GM12878 (cell line): ENCODE results near the gene YWHAG. TPM values are rescaled to one million over a fixed set of nuclear protein-coding genes. Genes with fewer than 3 reads are reported as not detected.
A peak's percentile ranks its signal among the peaks of the same experiment; 100 is the strongest.

Experiments
- ATAC-seq: fragments of 200-7000 bp; cut with Tn5 transposase; 3 replicates; pipeline ENCODE4 v1.9.1; 2020; ENCODE audit warnings: mild to moderate bottlenecking, moderate library complexity
- BruUV-seq: library from RNA; stranded (reverse); fragments of 400-500 nt; replicated peaks from 2 replicates; lab custom pipeline; 2021; lab: Mats Ljungman, UMichigan
- CTCF ChIA-PET: fragments of 300-600 bp; sonication (Branson Sonifier 250); formaldehyde crosslinking; extraction: SDS; loops from one replicate; lab custom pipeline; 2021; ENCODE audit warnings: inconsistent platforms; lab: Yijun Ruan, JAX
- POLR2A ChIA-PET: fragments of 350-600 bp; formaldehyde crosslinking; extraction: SDS; loops from one replicate; lab custom pipeline; 2021; ENCODE audit warnings: inconsistent platforms; lab: Charles Lee
- RAD21 ChIA-PET: fragments of 300-600 bp; sonication (Branson Sonifier 250); formaldehyde crosslinking; loops from one replicate; lab custom pipeline; 2023; ENCODE audit warnings: antibody characterized with exemption; ENCODE audit not compliant: unreplicated experiment; lab: Charles Lee
- SMC1A ChIA-PET: fragments of 300-600 bp; sonication (Branson Sonifier 250); formaldehyde crosslinking; loops from one replicate; lab custom pipeline; 2023; ENCODE audit not compliant: unreplicated experiment, uncharacterized antibody; lab: Charles Lee
- DNase-seq: peaks from one replicate; pipeline ENCODE4 v3.0.0-alpha.2; 2011; ENCODE audit warnings: low read depth, low spot score
- FAIRE-seq: peaks from 3 replicates; lab custom pipeline; 2011; peaks lifted over from hg19 to GRCh38; lab: Jason Lieb, UNC
- H2AFZ ChIP-seq: 2 replicates; pipeline ENCODE4 v1.6.0; 2011; ENCODE audit warnings: low read depth, low read length, control low read depth; ENCODE audit not compliant: control insufficient read depth
- H3K27ac ChIP-seq: 2 replicates; pipeline ENCODE4 v1.5.1; 2011; ENCODE audit warnings: control low read depth; ENCODE audit not compliant: control insufficient read depth, insufficient read depth
- H3K27me3 ChIP-seq, 2 experiments: replicated peaks in 1 of 2; 2 replicates each; pipeline versions ENCODE4 v1.6.0 to v1.6.1; 2011; ENCODE audit warnings: low read length in 1 of 2; ENCODE audit not compliant: control insufficient read depth in 2 of 2, insufficient read depth in 2 of 2
- H3K36me3 ChIP-seq, 2 experiments: 2 replicates each; pipeline ENCODE4 v1.5.1; 2011; ENCODE audit warnings: low read length in 1 of 2; ENCODE audit not compliant: control insufficient read depth in 2 of 2, insufficient read depth in 2 of 2
- H3K4me1 ChIP-seq: 2 replicates; pipeline ENCODE4 v1.6.1; 2011; ENCODE audit warnings: mild to moderate bottlenecking, low read length, moderate library complexity, mixed read lengths; ENCODE audit not compliant: control insufficient read depth, insufficient read depth
- H3K4me2 ChIP-seq: 2 replicates; pipeline ENCODE4 v1.6.0; 2011; ENCODE audit warnings: control low read depth; ENCODE audit not compliant: control insufficient read depth, insufficient read depth
- H3K4me3 ChIP-seq: fragments of 200-600 bp; sonication (generic); 2 replicates; pipeline ENCODE4 v1.5.1; 2016
- H3K79me2 ChIP-seq: 2 replicates; pipeline ENCODE4 v1.6.0; 2011; ENCODE audit warnings: low read length; ENCODE audit not compliant: control insufficient read depth, insufficient read depth
- H3K9ac ChIP-seq: 2 replicates; pipeline ENCODE4 v1.8.0; 2011; ENCODE audit warnings: low read length, control low read depth, mixed read lengths; ENCODE audit not compliant: control insufficient read depth, insufficient read depth
- H3K9me3 ChIP-seq: replicated peaks from 3 replicates; pipeline ENCODE4 v1.5.1; 2011; ENCODE audit warnings: mild to moderate bottlenecking, low read length; ENCODE audit not compliant: control insufficient read depth, insufficient read depth
- H4K20me1 ChIP-seq: 2 replicates; pipeline ENCODE4 v1.6.0; 2011; ENCODE audit not compliant: control insufficient read depth, insufficient read depth
- BCLAF1 ChIP-seq: fragments of 450-650 bp; IDR thresholded peaks from 2 replicates; pipeline ENCODE4 v1.6.1; 2017; ENCODE audit warnings: antibody characterized with exemption, mild to moderate bottlenecking, moderate library complexity
- ESRRA ChIP-seq: IDR thresholded peaks from 2 replicates; pipeline ENCODE4 v1.6.1; 2012; ENCODE audit warnings: mild to moderate bottlenecking, low read length, improper control_type of control experiment
- IKZF1 ChIP-seq: fragments of 450-650 bp; conservative IDR thresholded peaks from 2 replicates; pipeline ENCODE4 v1.6.1; 2017; ENCODE audit warnings: antibody characterized with exemption, mild to moderate bottlenecking
- JUNB ChIP-seq: IDR thresholded peaks from 2 replicates; pipeline ENCODE4 v1.6.1; 2016; ENCODE audit warnings: antibody characterized with exemption, mild to moderate bottlenecking
- KLF5 ChIP-seq: fragments of 450-650 bp; IDR thresholded peaks from 2 replicates; pipeline ENCODE4 v1.6.1; 2014; ENCODE audit warnings: mild to moderate bottlenecking; ENCODE audit not compliant: partially characterized antibody
- MEF2A ChIP-seq: IDR thresholded peaks from 2 replicates; pipeline ENCODE4 v1.6.1; 2011; ENCODE audit warnings: low read depth, mild to moderate bottlenecking, low read length, moderate library complexity; ENCODE audit not compliant: insufficient read depth
- NFXL1 ChIP-seq: fragments of 450-650 bp; IDR thresholded peaks from 2 replicates; pipeline ENCODE4 v1.6.1; 2017; ENCODE audit warnings: antibody characterized with exemption, mild to moderate bottlenecking, borderline replicate concordance
- PAX8 ChIP-seq: fragments of 450-650 bp; IDR thresholded peaks from 2 replicates; pipeline ENCODE4 v1.6.1; 2017; ENCODE audit warnings: mild to moderate bottlenecking, moderate library complexity
- POLR2A ChIP-seq: IDR thresholded peaks from 2 replicates; pipeline ENCODE4 v1.6.1; 2011; ENCODE audit warnings: low read depth, mild to moderate bottlenecking, low read length
- RAD21 ChIP-seq: IDR thresholded peaks from 2 replicates; pipeline ENCODE4 v1.6.1; 2011; ENCODE audit warnings: mild to moderate bottlenecking, low read depth, low read length, moderate library complexity; ENCODE audit not compliant: insufficient read depth
- SREBF1 ChIP-seq: IDR thresholded peaks from 2 replicates; pipeline ENCODE4 v1.6.1; 2012; ENCODE audit warnings: mild to moderate bottlenecking, low read length
- SUZ12 ChIP-seq: fragments of 200-600 bp; sonication (generic); IDR thresholded peaks from one replicate; pipeline ENCODE4 v1.6.1; 2018; ENCODE audit warnings: antibody characterized with exemption, mild to moderate bottlenecking; ENCODE audit not compliant: unreplicated experiment
- TAF1 ChIP-seq: IDR thresholded peaks from 2 replicates; pipeline ENCODE4 v1.6.1; 2011; ENCODE audit warnings: mild to moderate bottlenecking, low read depth, low read length, borderline replicate concordance
- ZZZ3 ChIP-seq: IDR thresholded peaks from 2 replicates; pipeline ENCODE4 v1.6.1; 2011; ENCODE audit warnings: low read depth; ENCODE audit not compliant: control insufficient read depth, insufficient read length
- WGBS: methylation state at CpG from one replicate; pipeline ENCODE4 v1.1.6; 2016; ENCODE audit warnings: low lambda C conversion rate; ENCODE audit not compliant: insufficient replicate concordance, insufficient coverage; ENCODE audit errors: missing lambda C conversion rate; 5-methylcytosine and 5-hydroxymethylcytosine counted together
- in situ Hi-C: fragments of 300-500 bp; cut with MboI; formaldehyde crosslinking; loops from 9 replicates; pipeline ENCODE4 v1.14.3; 2018; ENCODE audit warnings: mixed read lengths
- intact Hi-C: fragments of 100-400 bp; cut with micrococcal nuclease; formaldehyde crosslinking; loops from one replicate; pipeline ENCODE4 v1.14.2; 2022; ENCODE audit not compliant: unreplicated experiment
- polyA plus RNA-seq, 11 experiments: library from polyadenylated mRNA; depleted of rRNA in 4 of 11; unstranded in 6 of 11; stranded (reverse) in 5 of 11; fragments of >200 nt; fragmentation: Nextera tagmentation in 4 of 11; fragmentation: Illumina TruSeq in 1 of 11; extraction: Ambion mirVana in 4 of 11; extraction: Trizol in 1 of 11; gene quantifications; 1 replicate in 1 of 11; 2 replicates in 10 of 11; pipeline versions ENCODE4 v1.2.1 to v1.2.3, GENCODE V29; 2011 to 2016; ENCODE audit warnings: inconsistent platforms in 2 of 11, missing spikeins in 2 of 11, low read depth in 1 of 11
- total RNA-seq, 4 experiments: library from RNA; depleted of rRNA in 3 of 4; stranded (reverse); fragments of >200 nt in 3 of 4; fragmentation: Illumina TruSeq in 1 of 4; extraction: Trizol in 1 of 4; gene quantifications; 2 replicates each; pipeline versions ENCODE4 v1.2.1 to v1.2.3, GENCODE V29; 2013 to 2021

The YWHAG gene
- total and polyA plus RNA-seq, 10 of the 15 experiments (the other 5 are each of a cell fraction or from before 2014, with no cell fraction given), result 20.2 to 157 (median 41.3) TPM

GRCh38 chr7:76282344-76283253, 76.2 kb downstream of the YWHAG start:
- POLR2A ChIA-PET, result no interaction called here

GRCh38 chr7:76281706-76282343, 77.0 kb downstream of the YWHAG start:
- intact Hi-C loops (no loop called here), in situ Hi-C loops (no loop called here)
- no peaks in the 10 kb centered on the region for H3K9me3 ChIP-seq
- H3K9ac ChIP-seq, result no peak overlapping the region
- no peak for ATAC-seq
- no peak overlapping the region for H3K27ac ChIP-seq
- H2AFZ ChIP-seq, result no peak overlapping the region
- no peak for DNase-seq
- POLR2A ChIA-PET, result interaction anchor here (0.6 kb wide), 1 partner anchor 17 kb away, joined by 3 read pairs; no protein-coding TSS in a partner anchor
- H3K79me2 ChIP-seq, result no peaks in the 10 kb centered on the region
- H3K4me2 ChIP-seq, result 0 out of 2 replicates have a peak overlapping the region, but pooled peaks have one; percentile 17
- WGBS, result under 1% methylated on average over 18 of the region's 36 CpGs
- no peaks in the 10 kb centered on the region for H4K20me1 ChIP-seq
- H3K27me3 ChIP-seq, result peaks cover 4 to 7% of the 10 kb centered on the region in 2 experiments; a peak in 3 of 4 replicates
- RAD21 ChIA-PET, result no interaction called here
- FAIRE-seq, result no peak
- no peak overlapping the region for H3K4me3 ChIP-seq
- BruUV-seq, result no TSS peak
- no peaks in the 10 kb centered on the region for H3K4me1 ChIP-seq
- SMC1A ChIA-PET, result no interaction called here
- CTCF ChIA-PET, result interaction anchor here (0.8 to 0.9 kb wide), 2 partner anchors 9 to 12 kb away, joined by 3 to 5 read pairs; no protein-coding TSS in a partner anchor
- no peaks in the 10 kb centered on the region for H3K36me3 ChIP-seq
- TF ChIP-seq IKZF1 (no peak), TAF1 (no peak), JUNB (no peak), POLR2A (no peak), RAD21 (no peak), SREBF1 (no peak), NFXL1 (no peak), KLF5 (no peak), BCLAF1 (no peak), ESRRA (no peak), ZZZ3 (no peak), MEF2A (no peak)

More at GRCh38 chr7:76282344-76283253, 76.2 kb downstream of the YWHAG start:
- in situ Hi-C loops, result no loop called here
- BruUV-seq, result no TSS peak
- Histone ChIP-seq H2AFZ (no peak overlapping the region), H3K9ac (no peak overlapping the region), H3K27ac (no peak overlapping the region), H3K4me3 (no peak overlapping the region), H3K79me2 (no peaks in the 10 kb centered on the region), H3K4me2 (peak overlapping the region; percentile 9; the same call in 1 of the 2 replicates), H3K4me1 (no peaks in the 10 kb centered on the region), H4K20me1 (no peaks in the 10 kb centered on the region), H3K9me3 (no peaks in the 10 kb centered on the region), H3K27me3 (peaks cover 4 to 7% of the 10 kb centered on the region in 2 experiments; a peak in 3 of 4 replicates), H3K36me3 (no peaks in the 10 kb centered on the region)
- ChIA-PET RAD21 (no interaction called here), SMC1A (no interaction called here), CTCF (interaction anchor here (0.9 kb wide), 1 partner anchor 9 kb away, joined by 3 read pairs; no protein-coding TSS in a partner anchor)
- no peak for DNase-seq
- no peak for ATAC-seq
- TF ChIP-seq SUZ12 (peak; percentile 91), PAX8 (no peak)
- 6% methylated on average over 61 of the region's 98 CpGs for WGBS
- no peak for FAIRE-seq
- intact Hi-C loops, result no loop called here
